ENCODE data around the gene SLC26A11. TPM values are rescaled to one million over a fixed set of nuclear protein-coding genes. Genes with fewer than 3 reads are reported as not detected.
A peak's percentile ranks its signal among the peaks of the same experiment; 100 is the strongest.

Gene SLC26A11
- total RNA-seq, 1 donor from 2014 or later = 50.1 TPM

DNA sequence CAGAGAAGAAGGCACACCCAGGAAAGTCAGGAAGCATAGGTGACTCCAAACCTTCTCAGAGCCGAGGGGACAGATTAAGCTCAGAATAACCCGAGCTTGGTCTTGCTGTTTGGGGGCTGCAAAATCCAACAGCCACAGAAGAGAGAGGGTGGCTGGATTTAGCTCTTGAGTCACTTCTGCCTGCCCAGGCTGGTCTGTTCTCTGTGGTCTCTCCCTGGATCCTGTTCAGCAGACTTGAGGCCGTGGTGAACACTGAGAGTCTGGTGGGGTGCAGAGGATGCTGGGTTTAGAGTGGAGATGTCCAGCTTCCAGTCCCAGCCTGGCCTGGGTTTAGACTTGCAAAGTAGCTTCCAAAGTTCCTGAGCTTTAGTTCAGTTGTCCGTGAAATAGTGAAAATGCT, 8.8 kb downstream of the SLC26A11 start:
- H3K4me1 Mint-ChIP-seq (ENCODE audit: unreplicated experiment) = peaks cover 4% of the 10 kb centered on the region
- no peak overlapping the region for H3K4me3 Mint-ChIP-seq (ENCODE audit: unreplicated experiment)
- TF ChIP-seq, protein P1, sequence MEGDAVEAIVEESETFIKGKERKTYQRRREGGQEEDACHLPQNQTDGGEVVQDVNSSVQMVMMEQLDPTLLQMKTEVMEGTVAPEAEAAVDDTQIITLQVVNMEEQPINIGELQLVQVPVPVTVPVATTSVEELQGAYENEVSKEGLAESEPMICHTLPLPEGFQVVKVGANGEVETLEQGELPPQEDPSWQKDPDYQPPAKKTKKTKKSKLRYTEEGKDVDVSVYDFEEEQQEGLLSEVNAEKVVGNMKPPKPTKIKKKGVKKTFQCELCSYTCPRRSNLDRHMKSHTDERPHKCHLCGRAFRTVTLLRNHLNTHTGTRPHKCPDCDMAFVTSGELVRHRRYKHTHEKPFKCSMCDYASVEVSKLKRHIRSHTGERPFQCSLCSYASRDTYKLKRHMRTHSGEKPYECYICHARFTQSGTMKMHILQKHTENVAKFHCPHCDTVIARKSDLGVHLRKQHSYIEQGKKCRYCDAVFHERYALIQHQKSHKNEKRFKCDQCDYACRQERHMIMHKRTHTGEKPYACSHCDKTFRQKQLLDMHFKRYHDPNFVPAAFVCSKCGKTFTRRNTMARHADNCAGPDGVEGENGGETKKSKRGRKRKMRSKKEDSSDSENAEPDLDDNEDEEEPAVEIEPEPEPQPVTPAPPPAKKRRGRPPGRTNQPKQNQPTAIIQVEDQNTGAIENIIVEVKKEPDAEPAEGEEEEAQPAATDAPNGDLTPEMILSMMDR (IDR thresholded peaks at IDR 0.05; ENCODE audit: unreplicated experiment) = no peak
- peaks cover 4% of the 10 kb centered on the region for H3K9me3 Mint-ChIP-seq (ENCODE audit: unreplicated experiment)
- peaks cover 54% of the 10 kb centered on the region for H3K36me3 Mint-ChIP-seq (ENCODE audit: low read depth, unreplicated experiment)
- no peak overlapping the region for H3K27ac Mint-ChIP-seq (ENCODE audit: unreplicated experiment)
- no peak for DNase-seq (ENCODE audit: low spot score)
- H3K27me3 Mint-ChIP-seq (ENCODE audit: unreplicated experiment) = peaks cover 1% of the 10 kb centered on the region

DNA sequence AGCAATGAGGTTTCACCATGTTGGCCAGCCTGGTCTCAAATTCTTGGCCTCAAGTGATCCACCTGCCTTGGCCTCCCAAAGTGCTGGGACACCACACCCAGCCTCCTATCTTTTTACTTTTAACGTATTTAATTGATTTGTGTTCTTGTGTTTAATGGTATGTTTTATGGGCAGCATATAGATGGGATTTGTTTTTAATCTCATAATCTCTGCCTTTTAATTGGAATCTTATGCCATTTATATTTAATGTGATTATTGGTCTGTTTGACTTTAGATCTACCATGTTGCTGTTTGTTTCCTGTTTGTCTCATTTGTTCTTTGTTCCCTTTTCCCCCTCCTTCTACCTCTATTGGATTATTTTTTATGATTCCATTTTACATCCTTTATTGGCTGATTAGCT, 12.2 kb downstream of the SLC26A11 start:
- Mint-ChIP-seq H3K9me3 (ENCODE audit: unreplicated experiment) (peaks cover 4% of the 10 kb centered on the region), H3K27ac (ENCODE audit: unreplicated experiment) (no peak overlapping the region), H3K36me3 (ENCODE audit: low read depth, unreplicated experiment) (peaks cover 52% of the 10 kb centered on the region), H3K4me1 (ENCODE audit: unreplicated experiment) (no peaks in the 10 kb centered on the region), H3K27me3 (ENCODE audit: unreplicated experiment) (no peaks in the 10 kb centered on the region), H3K4me3 (ENCODE audit: unreplicated experiment) (peak overlapping the region; percentile 43)
- no peak for DNase-seq (ENCODE audit: low spot score)
- TF ChIP-seq, protein P1 (IDR thresholded peaks at IDR 0.05; ENCODE audit: unreplicated experiment) = no peak

DNA sequence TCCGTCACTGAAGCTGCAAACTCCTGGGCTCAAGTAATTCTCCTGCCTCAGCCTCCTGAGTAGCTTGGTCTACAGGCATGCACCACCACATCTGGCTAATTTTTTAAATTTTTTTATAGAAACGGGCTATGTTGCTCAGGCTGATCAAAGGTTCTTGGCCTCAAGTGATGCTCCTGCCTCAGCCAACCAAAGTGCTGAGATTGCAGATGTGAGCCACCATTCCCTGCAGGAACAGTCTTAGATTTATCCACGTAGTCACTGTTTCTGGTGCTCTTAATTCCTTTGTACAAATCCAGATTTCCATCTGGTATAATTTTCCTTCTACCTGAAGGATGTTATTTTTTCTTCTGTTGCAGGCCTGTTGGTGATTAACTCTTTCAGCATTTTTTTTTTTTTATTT, 13.0 kb downstream of the SLC26A11 start:
- Mint-ChIP-seq H3K9me3 (ENCODE audit: unreplicated experiment) (peaks cover 4% of the 10 kb centered on the region), H3K27me3 (ENCODE audit: unreplicated experiment) (no peaks in the 10 kb centered on the region), H3K4me3 (ENCODE audit: unreplicated experiment) (peak overlapping the region; percentile 68), H3K36me3 (ENCODE audit: low read depth, unreplicated experiment) (peaks cover 57% of the 10 kb centered on the region), H3K27ac (ENCODE audit: unreplicated experiment) (no peak overlapping the region), H3K4me1 (ENCODE audit: unreplicated experiment) (no peaks in the 10 kb centered on the region)
- no peak for DNase-seq (ENCODE audit: low spot score)
- TF ChIP-seq, protein P1 (IDR thresholded peaks at IDR 0.05; ENCODE audit: unreplicated experiment) = no peak

DNA sequence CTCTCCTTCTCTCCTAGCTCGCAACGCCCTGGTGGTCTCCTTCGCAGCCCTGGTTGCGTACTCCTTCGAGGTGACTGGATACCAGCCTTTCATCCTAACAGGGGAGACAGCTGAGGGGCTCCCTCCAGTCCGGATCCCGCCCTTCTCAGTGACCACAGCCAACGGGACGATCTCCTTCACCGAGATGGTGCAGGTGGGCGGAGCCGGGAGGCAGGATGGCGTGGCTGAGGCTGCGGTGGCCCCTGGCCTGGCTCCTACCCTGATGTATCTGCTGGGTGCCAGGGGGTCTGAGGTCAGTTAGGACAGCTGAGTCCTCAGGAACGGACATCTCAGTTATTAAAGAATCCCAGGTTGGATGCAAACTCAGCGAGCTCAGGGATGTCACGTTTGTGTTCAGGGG, 16.7 kb downstream of the SLC26A11 start:
- H3K9me3 Mint-ChIP-seq (ENCODE audit: unreplicated experiment) = peaks cover 4% of the 10 kb centered on the region
- no peak overlapping the region for H3K27ac Mint-ChIP-seq (ENCODE audit: unreplicated experiment)
- no peaks in the 10 kb centered on the region for H3K27me3 Mint-ChIP-seq (ENCODE audit: unreplicated experiment)
- DNase-seq (ENCODE audit: low spot score) = no peak
- no peaks in the 10 kb centered on the region for H3K4me1 Mint-ChIP-seq (ENCODE audit: unreplicated experiment)
- TF ChIP-seq, protein P1 (IDR thresholded peaks at IDR 0.05; ENCODE audit: unreplicated experiment) = no peak
- H3K4me3 Mint-ChIP-seq (ENCODE audit: unreplicated experiment) = no peak overlapping the region
- H3K36me3 Mint-ChIP-seq (ENCODE audit: low read depth, unreplicated experiment) = peaks cover 49% of the 10 kb centered on the region

DNA sequence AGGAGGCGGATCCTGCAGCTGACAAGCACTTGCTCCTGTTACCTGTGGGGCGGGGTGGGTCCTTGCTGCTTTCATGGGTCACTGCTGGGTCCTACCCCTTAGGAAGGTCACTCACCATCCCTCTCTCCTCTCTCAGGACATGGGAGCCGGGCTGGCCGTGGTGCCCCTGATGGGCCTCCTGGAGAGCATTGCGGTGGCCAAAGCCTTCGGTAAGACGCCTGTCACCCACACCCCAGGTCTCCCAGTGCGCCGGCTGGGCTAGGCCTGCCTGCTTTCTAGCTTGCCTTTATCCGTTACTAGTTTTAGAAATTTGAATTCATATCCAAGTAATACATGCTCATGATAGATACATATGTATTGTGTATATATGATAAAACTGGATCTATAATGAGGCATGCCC, 17.2 kb downstream of the SLC26A11 start:
- Mint-ChIP-seq H3K4me3 (ENCODE audit: unreplicated experiment) (no peak overlapping the region), H3K9me3 (ENCODE audit: unreplicated experiment) (peaks cover 4% of the 10 kb centered on the region), H3K27me3 (ENCODE audit: unreplicated experiment) (no peaks in the 10 kb centered on the region), H3K27ac (ENCODE audit: unreplicated experiment) (no peak overlapping the region), H3K36me3 (ENCODE audit: low read depth, unreplicated experiment) (peaks cover 44% of the 10 kb centered on the region), H3K4me1 (ENCODE audit: unreplicated experiment) (no peaks in the 10 kb centered on the region)
- TF ChIP-seq, protein P1 (IDR thresholded peaks at IDR 0.05; ENCODE audit: unreplicated experiment) = no peak
- no peak for DNase-seq (ENCODE audit: low spot score)

Data from endothelial cell (in vitro differentiated cells).